Smooth muscle cell (in vitro differentiated cells): ENCODE measurements around the gene UMODL1. TPM values are rescaled to one million over a fixed set of nuclear protein-coding genes. Genes with fewer than 3 reads are reported as not detected.

Experiments
- DNase-seq: peaks from one replicate; lab custom pipeline; 2025; ENCODE audit not compliant: unreplicated experiment; lab: John Stamatoyannopoulos, UW
- H2AFZ ChIP-seq: fragments of 200-600 bp; sonication (generic); 2 replicates; pipeline ENCODE4 v1.6.0; 2016; ENCODE audit warnings: antibody characterized with exemption, low read depth, mild to moderate bottlenecking
- H3F3A ChIP-seq: fragments of 200-600 bp; sonication (generic); 2 replicates; pipeline ENCODE4 v1.6.0; 2017; ENCODE audit warnings: antibody characterized with exemption, low read depth
- H3K27ac ChIP-seq: fragments of 200-600 bp; sonication (generic); 2 replicates; pipeline ENCODE4 v1.5.1; 2016; ENCODE audit warnings: low read depth, mild to moderate bottlenecking
- H3K27me3 ChIP-seq: fragments of 200-600 bp; sonication (generic); 2 replicates; pipeline ENCODE4 v1.6.1; 2016; ENCODE audit warnings: low read depth, mild to moderate bottlenecking
- H3K36me3 ChIP-seq: fragments of 200-600 bp; sonication (generic); 2 replicates; pipeline ENCODE4 v1.5.1; 2016; ENCODE audit warnings: low read depth
- H3K4me1 ChIP-seq: fragments of 200-600 bp; sonication (generic); 2 replicates; pipeline ENCODE4 v1.5.1; 2016; ENCODE audit warnings: low read depth
- H3K4me2 ChIP-seq: fragments of 200-600 bp; sonication (generic); 2 replicates; pipeline ENCODE4 v1.6.0; 2016; ENCODE audit warnings: mild to moderate bottlenecking
- H3K4me3 ChIP-seq: fragments of 200-600 bp; sonication (generic); 2 replicates; pipeline ENCODE4 v1.5.1; 2016; ENCODE audit warnings: mild to moderate bottlenecking
- H3K79me2 ChIP-seq: fragments of 200-600 bp; sonication (generic); 2 replicates; pipeline ENCODE4 v1.6.0; 2016; ENCODE audit warnings: low read depth, mild to moderate bottlenecking
- H3K9ac ChIP-seq: fragments of 200-600 bp; sonication (generic); 2 replicates; pipeline ENCODE4 v1.6.0; 2016; ENCODE audit warnings: low read depth
- H3K9me3 ChIP-seq: fragments of 200-600 bp; sonication (generic); replicated peaks from 2 replicates; pipeline ENCODE4 v1.5.1; 2016; ENCODE audit warnings: low read depth
- H4K20me1 ChIP-seq: fragments of 200-600 bp; sonication (generic); 2 replicates; pipeline ENCODE4 v1.6.0; 2016; ENCODE audit warnings: low read depth
- CTCF ChIP-seq: fragments of 200-600 bp; sonication (generic); IDR thresholded peaks from 2 replicates; pipeline ENCODE4 v1.5.1; 2017; ENCODE audit warnings: borderline replicate concordance, mild to moderate bottlenecking, antibody characterized with exemption; ENCODE audit not compliant: insufficient read depth, poor library complexity, severe bottlenecking
- WGBS: methylation state at CpG from one replicate; pipeline ENCODE4 v1.1.7; 2016; ENCODE audit warnings: low lambda C conversion rate; 5-methylcytosine and 5-hydroxymethylcytosine counted together
- polyA plus RNA-seq: library from polyadenylated mRNA; unstranded; fragments of >200 nt; fragmentation: Nextera tagmentation; extraction: Ambion mirVana; gene quantifications from 2 replicates; pipeline ENCODE4 v1.2.1, GENCODE V29; 2016
- total RNA-seq: library from RNA; depleted of rRNA; stranded (reverse); fragments of >200 nt; gene quantifications from 2 replicates; pipeline ENCODE4 v1.2.3, GENCODE V29; 2014

The UMODL1 gene
- total and polyA plus RNA-seq, 2 experiments from 2014 or later = 0.14 TPM; not detected in 1

- no peak overlapping the region for H3K4me3 ChIP-seq
- no peak overlapping the region for H3K27ac ChIP-seq
- no peaks in the 10 kb centered on the region for H3K4me1 ChIP-seq
- H3K4me2 ChIP-seq = no peak overlapping the region
- H3K27me3 ChIP-seq = no peaks in the 10 kb centered on the region
- no peaks in the 10 kb centered on the region for H3K9me3 ChIP-seq
- no peak for DNase-seq
- no peak overlapping the region for H2AFZ ChIP-seq
- no peak for TF ChIP-seq CTCF
- H3K79me2 ChIP-seq = no peaks in the 10 kb centered on the region
- no peaks in the 10 kb centered on the region for H3K36me3 ChIP-seq
- no peak overlapping the region for H3K9ac ChIP-seq
- H4K20me1 ChIP-seq = no peaks in the 10 kb centered on the region
- 88% methylated on average over 8 of the region's 8 CpGs for WGBS
- H3F3A ChIP-seq = no peaks in the 10 kb centered on the region
Measured at GRCh38 chr21:42141643-42142042, 70.5 kb downstream of the UMODL1 start.

GRCh38 chr21:42142141-42142540 is 71.0 kb downstream of the UMODL1 start:
- H3K4me3 ChIP-seq = no peak overlapping the region
- H3K4me2 ChIP-seq = no peak overlapping the region
- no peaks in the 10 kb centered on the region for H3F3A ChIP-seq
- H3K27me3 ChIP-seq = no peaks in the 10 kb centered on the region
- no peaks in the 10 kb centered on the region for H4K20me1 ChIP-seq
- no peaks in the 10 kb centered on the region for H3K36me3 ChIP-seq
- H3K27ac ChIP-seq = no peak overlapping the region
- H3K9me3 ChIP-seq = no peaks in the 10 kb centered on the region
- DNase-seq = no peak
- TF ChIP-seq CTCF = no peak
- H3K9ac ChIP-seq = no peak overlapping the region
- no peak overlapping the region for H2AFZ ChIP-seq
- no peaks in the 10 kb centered on the region for H3K4me1 ChIP-seq
- H3K79me2 ChIP-seq = no peaks in the 10 kb centered on the region
- WGBS = 95% methylated on average over 18 of the region's 18 CpGs

- Histone ChIP-seq H3K4me3 (no peak overlapping the region), H3K36me3 (no peaks in the 10 kb centered on the region), H3K4me2 (no peak overlapping the region), H2AFZ (no peak overlapping the region), H3K79me2 (no peaks in the 10 kb centered on the region), H4K20me1 (no peaks in the 10 kb centered on the region), H3K9ac (no peak overlapping the region), H3F3A (no peaks in the 10 kb centered on the region), H3K27ac (no peak overlapping the region), H3K4me1 (no peaks in the 10 kb centered on the region), H3K9me3 (no peaks in the 10 kb centered on the region), H3K27me3 (no peaks in the 10 kb centered on the region)
- DNase-seq = no peak
- no peak for TF ChIP-seq CTCF
- WGBS = 91% methylated on average over 7 of the region's 7 CpGs
Measured at GRCh38 chr21:42142627-42143026, 71.5 kb downstream of the UMODL1 start.

GRCh38 chr21:42143111-42143510 is 72.0 kb downstream of the UMODL1 start:
- 91% methylated on average over 7 of the region's 7 CpGs for WGBS
- Histone ChIP-seq H3F3A (no peaks in the 10 kb centered on the region), H3K27me3 (no peaks in the 10 kb centered on the region), H3K36me3 (no peaks in the 10 kb centered on the region), H3K9ac (no peak overlapping the region), H3K27ac (no peak overlapping the region), H3K79me2 (no peaks in the 10 kb centered on the region), H3K4me1 (no peaks in the 10 kb centered on the region), H3K4me3 (no peak overlapping the region), H3K9me3 (no peaks in the 10 kb centered on the region), H4K20me1 (no peaks in the 10 kb centered on the region), H2AFZ (no peak overlapping the region), H3K4me2 (no peak overlapping the region)
- DNase-seq = no peak
- TF ChIP-seq CTCF = no peak
